HepG2 (cell line): Measurements from ENCODE around the gene UBE2D4. TPM values are rescaled to one million over a fixed set of nuclear protein-coding genes. Genes with fewer than 3 reads are reported as not detected.

ENCODE experiments used
- E2F5 ChIP-seq: sonication (generic); formaldehyde crosslinking; conservative IDR thresholded peaks from 2 replicates; pipeline ENCODE4 v1.4.0; 2020; ENCODE audit warnings: missing genetic modification reagents
- JDP2 ChIP-seq: sonication (generic); formaldehyde crosslinking; IDR thresholded peaks from 2 replicates; pipeline ENCODE4 v1.8.1; 2022; ENCODE audit warnings: missing genetic modification reagents, borderline replicate concordance
- MEIS2 ChIP-seq: sonication (generic); formaldehyde crosslinking; IDR thresholded peaks from 2 replicates; pipeline ENCODE4 v1.9.0; 2021; ENCODE audit warnings: mild to moderate bottlenecking, missing genetic modification reagents
- NFKB2 ChIP-seq: sonication (generic); formaldehyde crosslinking; IDR thresholded peaks from 2 replicates; pipeline ENCODE4 v1.4.0; 2020; ENCODE audit warnings: missing genetic modification reagents, borderline replicate concordance
- RERE ChIP-seq: IDR thresholded peaks from 2 replicates; pipeline ENCODE4 v1.6.1; 2016; ENCODE audit warnings: low read depth, missing genetic modification reagents, missing compliant biosample characterization
- RFXANK ChIP-seq: IDR thresholded peaks from 2 replicates; pipeline ENCODE4 v1.6.1; 2016
- SATB2 ChIP-seq: sonication (generic); formaldehyde crosslinking; IDR thresholded peaks from 2 replicates; pipeline ENCODE4 v1.5.0; 2020; ENCODE audit warnings: missing genetic modification reagents
- SIX4 ChIP-seq: sonication (generic); formaldehyde crosslinking; IDR thresholded peaks from 2 replicates; pipeline ENCODE4 v1.4.0; 2020; ENCODE audit warnings: missing genetic modification reagents
- SRY ChIP-seq: sonication (generic); formaldehyde crosslinking; IDR thresholded peaks from 2 replicates; pipeline ENCODE4 v1.8.0; 2022; ENCODE audit warnings: mild to moderate bottlenecking, missing genetic modification reagents
- TRIM24 ChIP-seq: sonication (generic); formaldehyde crosslinking; IDR thresholded peaks from 2 replicates; pipeline ENCODE4 v1.8.0; 2022; ENCODE audit warnings: mild to moderate bottlenecking, missing genetic modification reagents
- ZFY ChIP-seq: sonication (generic); formaldehyde crosslinking; IDR thresholded peaks from 2 replicates; pipeline ENCODE4 v1.4.0; 2020; ENCODE audit warnings: missing genetic modification reagents
- ZNF296 ChIP-seq: sonication (generic); formaldehyde crosslinking; conservative IDR thresholded peaks from 2 replicates; pipeline ENCODE4 v1.5.0; 2020; ENCODE audit warnings: mild to moderate bottlenecking, missing genetic modification reagents
- ZNF460 ChIP-seq: sonication (generic); formaldehyde crosslinking; IDR thresholded peaks from 2 replicates; pipeline ENCODE4 v1.5.1; 2020; ENCODE audit warnings: missing genetic modification reagents, mild to moderate bottlenecking, borderline replicate concordance
- ZNF550 ChIP-seq: sonication (generic); formaldehyde crosslinking; IDR thresholded peaks from 2 replicates; pipeline ENCODE4 v1.4.0; 2020; ENCODE audit warnings: mild to moderate bottlenecking, missing genetic modification reagents, borderline replicate concordance
- ZNF562 ChIP-seq: sonication (generic); formaldehyde crosslinking; IDR thresholded peaks from 2 replicates; pipeline ENCODE4 v1.8.0; 2022; ENCODE audit warnings: missing genetic modification reagents, borderline replicate concordance
- ZNF703 ChIP-seq: sonication (generic); formaldehyde crosslinking; IDR thresholded peaks from 2 replicates; pipeline ENCODE4 v1.5.1; 2020; ENCODE audit warnings: missing genetic modification reagents, mild to moderate bottlenecking, moderate library complexity, borderline replicate concordance
- ZNF704 ChIP-seq: sonication (generic); formaldehyde crosslinking; IDR thresholded peaks from 2 replicates; pipeline ENCODE4 v1.8.1; 2023; ENCODE audit warnings: mild to moderate bottlenecking, inconsistent platforms, moderate library complexity, missing genetic modification reagents, borderline replicate concordance
- polyA plus RNA-seq, 8 experiments: library from polyadenylated mRNA; depleted of rRNA in 3 of 8; stranded (reverse) in 7 of 8; unstranded in 1 of 8; fragments of >200 nt; fragmentation: Illumina TruSeq in 4 of 8; extraction: Trizol in 4 of 8; gene quantifications; 2 replicates each; pipeline versions ENCODE4 v1.2.1 to v1.2.3, GENCODE V29; 2011 to 2016; ENCODE audit warnings: low read depth in 4 of 8, missing spikeins in 1 of 8, mixed read lengths in 1 of 8; ENCODE audit not compliant: insufficient read depth in 1 of 8
- total RNA-seq, 5 experiments: library from RNA; depleted of rRNA; stranded (reverse); fragments of >200 nt; fragmentation: Illumina TruSeq; extraction: Trizol; gene quantifications; 2 replicates each; pipeline ENCODE4 v1.2.3, GENCODE V29; 2016; ENCODE audit warnings: low read depth in 1 of 5
- TF ChIP-seq, protein P1 (sequence below): IDR thresholded peaks from 2 replicates; pipeline ENCODE4 v1.6.1; 2012; ENCODE audit warnings: low read length, improper control_type of control experiment

The UBE2D4 gene
- total and polyA plus RNA-seq, 2 of the 13 experiments (the other 11 are each of a cell fraction or from before 2014, with no cell fraction given) = 9.9 to 16.0 TPM

GRCh38 chr7:43925984-43926797, at the start of gene UBE2D4 (continued):
- TF ChIP-seq E2F5 = no peak; the same call in 1 of the 2 replicates
- 0 out of 2 replicates have a peak, but pooled peaks have one; percentile 85 for TF ChIP-seq ZNF703
- peak; percentile 74; the same call in 1 of the 2 replicates for TF ChIP-seq ZNF296 (CRISPR knock-in tag)
- peak; percentile 94 for TF ChIP-seq SATB2
- TF ChIP-seq RFXANK (CRISPR knock-in tag) = no peak
- TF ChIP-seq, protein P1, sequence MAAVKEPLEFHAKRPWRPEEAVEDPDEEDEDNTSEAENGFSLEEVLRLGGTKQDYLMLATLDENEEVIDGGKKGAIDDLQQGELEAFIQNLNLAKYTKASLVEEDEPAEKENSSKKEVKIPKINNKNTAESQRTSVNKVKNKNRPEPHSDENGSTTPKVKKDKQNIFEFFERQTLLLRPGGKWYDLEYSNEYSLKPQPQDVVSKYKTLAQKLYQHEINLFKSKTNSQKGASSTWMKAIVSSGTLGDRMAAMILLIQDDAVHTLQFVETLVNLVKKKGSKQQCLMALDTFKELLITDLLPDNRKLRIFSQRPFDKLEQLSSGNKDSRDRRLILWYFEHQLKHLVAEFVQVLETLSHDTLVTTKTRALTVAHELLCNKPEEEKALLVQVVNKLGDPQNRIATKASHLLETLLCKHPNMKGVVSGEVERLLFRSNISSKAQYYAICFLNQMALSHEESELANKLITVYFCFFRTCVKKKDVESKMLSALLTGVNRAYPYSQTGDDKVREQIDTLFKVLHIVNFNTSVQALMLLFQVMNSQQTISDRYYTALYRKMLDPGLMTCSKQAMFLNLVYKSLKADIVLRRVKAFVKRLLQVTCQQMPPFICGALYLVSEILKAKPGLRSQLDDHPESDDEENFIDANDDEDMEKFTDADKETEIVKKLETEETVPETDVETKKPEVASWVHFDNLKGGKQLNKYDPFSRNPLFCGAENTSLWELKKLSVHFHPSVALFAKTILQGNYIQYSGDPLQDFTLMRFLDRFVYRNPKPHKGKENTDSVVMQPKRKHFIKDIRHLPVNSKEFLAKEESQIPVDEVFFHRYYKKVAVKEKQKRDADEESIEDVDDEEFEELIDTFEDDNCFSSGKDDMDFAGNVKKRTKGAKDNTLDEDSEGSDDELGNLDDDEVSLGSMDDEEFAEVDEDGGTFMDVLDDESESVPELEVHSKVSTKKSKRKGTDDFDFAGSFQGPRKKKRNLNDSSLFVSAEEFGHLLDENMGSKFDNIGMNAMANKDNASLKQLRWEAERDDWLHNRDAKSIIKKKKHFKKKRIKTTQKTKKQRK = no peak
- no peak for TF ChIP-seq TRIM24 (CRISPR knock-in tag)
- peak; percentile 98 for TF ChIP-seq SRY (CRISPR knock-in tag)
- TF ChIP-seq ZNF550 (CRISPR knock-in tag) = no peak
- no peak for TF ChIP-seq RERE (CRISPR knock-in tag)
- no peak for TF ChIP-seq ZNF460 (CRISPR knock-in tag)
- TF ChIP-seq MEIS2 = peak; percentile 91
- TF ChIP-seq NFKB2 (CRISPR knock-in tag) = peak; percentile 89; the same call in 1 of the 2 replicates
- no peak for TF ChIP-seq SIX4 (CRISPR knock-in tag)
- no peak; the same call in 1 of the 2 replicates for TF ChIP-seq JDP2 (CRISPR knock-in tag)
- peak; percentile 94 for TF ChIP-seq ZNF704
- TF ChIP-seq ZFY (CRISPR knock-in tag) = peak; percentile 95
- TF ChIP-seq ZNF562 (CRISPR knock-in tag) = peak; percentile 63; the same call in 1 of the 2 replicates
